Activated T-cell treated with anti-CD3 and anti-CD28 coated beads, Interleukin-2, amount 50 U/mL, for 48 hours (primary cell): ENCODE measurements around the gene MSX1.

ENCODE experiments used
- DNase-seq, 2 experiments: peaks; one replicate each; pipeline ENCODE4 v3.0.0-alpha.2; 2020

MSX1 gene

GRCh38 chr4:4842476-4843441 is 16.7 kb upstream of the MSX1 start:
- no peak for DNase-seq

GRCh38 chr4:4843635-4844291 is 15.7 kb upstream of the MSX1 start:
- no peak for DNase-seq

- no peak for DNase-seq
Measured at GRCh38 chr4:4845027-4845426, 14.4 kb upstream of the MSX1 start.

GRCh38 chr4:4847011-4847410 is 12.5 kb upstream of the MSX1 start:
- no peak for DNase-seq

GRCh38 chr4:4848540-4848939 is 10.9 kb upstream of the MSX1 start:
- no peak for DNase-seq

- no peak for DNase-seq
Measured at GRCh38 chr4:4849106-4849505, 10.4 kb upstream of the MSX1 start.

GRCh38 chr4:4849524-4850193 is 9.8 kb upstream of the MSX1 start:
- DNase-seq, result no peak

GRCh38 chr4:4851081-4851480 is 8.4 kb upstream of the MSX1 start:
- no peak for DNase-seq

GRCh38 chr4:4851906-4852305 is 7.6 kb upstream of the MSX1 start:
- no peak for DNase-seq

- peak; percentile 46 to 51 for DNase-seq
Measured at GRCh38 chr4:4852591-4853362, 6.7 kb upstream of the MSX1 start.

- DNase-seq, result peak; percentile 30 to 31
Measured at GRCh38 chr4:4853371-4853823, 6.1 kb upstream of the MSX1 start.

- no peak for DNase-seq
Measured at GRCh38 chr4:4853921-4854648, 5.4 kb upstream of the MSX1 start.

- peak; percentile 22 to 25 for DNase-seq
Measured at GRCh38 chr4:4854649-4855295, 4.7 kb upstream of the MSX1 start.

- DNase-seq, result no peak
Measured at GRCh38 chr4:4855301-4856070, 4.0 kb upstream of the MSX1 start.

- DNase-seq, result peak; percentile 38 to 42
Measured at GRCh38 chr4:4856071-4857000, 3.1 kb upstream of the MSX1 start.

GRCh38 chr4:4857001-4857808 is 2.3 kb upstream of the MSX1 start:
- DNase-seq, result no peak

GRCh38 chr4:4857809-4858508 is 1.5 kb upstream of the MSX1 start:
- no peak for DNase-seq
